Neural progenitor cell (in vitro differentiated cells): ENCODE data around the gene CYTH3. TPM values are rescaled to one million over a fixed set of nuclear protein-coding genes. Genes with fewer than 3 reads are reported as not detected.
A peak's percentile ranks its signal among the peaks of the same experiment; 100 is the strongest.
"Not testable (repeated sequence)": the region's sequence is repeated elsewhere in the genome, so short reads cannot be mapped to it uniquely, and the experiment has no call there.

Experiments used
- DNase-seq: peaks from one replicate; pipeline ENCODE4 v3.0.0-alpha.2; 2016; ENCODE audit warnings: low spot score
- H2AFZ ChIP-seq: fragments of 200-600 bp; sonication (generic); replicated peaks from 2 replicates; pipeline ENCODE4 v1.6.1; 2016; ENCODE audit warnings: antibody characterized with exemption
- H3F3A ChIP-seq: fragments of 200-600 bp; sonication (generic); 2 replicates; pipeline ENCODE4 v1.6.1; 2016; ENCODE audit warnings: antibody characterized with exemption, low read depth
- H3K27ac ChIP-seq: fragments of 200-600 bp; sonication (generic); 2 replicates; pipeline ENCODE4 v1.5.1; 2016; ENCODE audit warnings: mild to moderate bottlenecking
- H3K27me3 ChIP-seq: fragments of 200-600 bp; sonication (generic); 2 replicates; pipeline ENCODE4 v1.6.1; 2016; ENCODE audit warnings: mild to moderate bottlenecking, moderate library complexity
- H3K36me3 ChIP-seq: fragments of 200-600 bp; sonication (generic); 2 replicates; pipeline ENCODE4 v1.5.1; 2016
- H3K4me1 ChIP-seq: fragments of 200-600 bp; sonication (generic); 2 replicates; pipeline ENCODE4 v1.6.1; 2016; ENCODE audit warnings: mixed run types
- H3K4me2 ChIP-seq: fragments of 200-600 bp; sonication (generic); 2 replicates; pipeline ENCODE4 v1.6.1; 2016
- H3K4me3 ChIP-seq: fragments of 200-600 bp; sonication (generic); 2 replicates; pipeline ENCODE4 v1.5.1; 2016
- H3K79me2 ChIP-seq: fragments of 200-600 bp; sonication (generic); 2 replicates; pipeline ENCODE4 v1.6.1; 2016; ENCODE audit warnings: low read depth
- H3K9ac ChIP-seq: fragments of 200-600 bp; sonication (generic); 2 replicates; pipeline ENCODE4 v1.6.1; 2016
- H3K9me3 ChIP-seq: fragments of 200-600 bp; sonication (generic); 2 replicates; pipeline ENCODE4 v1.5.1; 2016; ENCODE audit warnings: low read depth
- H4K20me1 ChIP-seq: fragments of 200-600 bp; sonication (generic); 2 replicates; pipeline ENCODE4 v1.6.1; 2016; ENCODE audit warnings: low read depth
- H3K27ac Mint-ChIP-seq: 3 replicates; pipeline ENCODE4 v1.8.0; 2021; ENCODE audit warnings: mixed read lengths
- H3K27me3 Mint-ChIP-seq: 2 replicates; pipeline ENCODE4 v1.8.0; 2022; ENCODE audit warnings: low read depth, mild to moderate bottlenecking, inconsistent platforms, moderate library complexity, mixed read lengths; ENCODE audit not compliant: insufficient read depth
- H3K36me3 Mint-ChIP-seq: 3 replicates; pipeline ENCODE4 v1.8.0; 2021; ENCODE audit warnings: mixed read lengths
- H3K4me1 Mint-ChIP-seq: 3 replicates; pipeline ENCODE4 v1.8.0; 2021; ENCODE audit warnings: mixed read lengths
- H3K4me3 Mint-ChIP-seq: 3 replicates; pipeline ENCODE4 v1.8.0; 2021; ENCODE audit warnings: mild to moderate bottlenecking, moderate library complexity, mixed read lengths
- H3K9me3 Mint-ChIP-seq: 3 replicates; pipeline ENCODE4 v1.8.0; 2020; ENCODE audit warnings: mixed read lengths
- CTCF ChIP-seq: fragments of 200-600 bp; sonication (generic); IDR thresholded peaks from 2 replicates; pipeline ENCODE4 v1.5.1; 2017; ENCODE audit warnings: antibody characterized with exemption, mild to moderate bottlenecking
- EZH2 ChIP-seq: fragments of 200-600 bp; sonication (generic); IDR thresholded peaks from 2 replicates; pipeline ENCODE4 v1.6.1; 2017; ENCODE audit warnings: antibody characterized with exemption, mild to moderate bottlenecking, moderate library complexity
- EZH2phosphoT487 ChIP-seq: fragments of 200-600 bp; sonication (generic); IDR thresholded peaks from 2 replicates; pipeline ENCODE4 v1.6.1; 2017; ENCODE audit warnings: antibody characterized with exemption
- total RNA-seq: library from RNA; depleted of rRNA; stranded (reverse); fragments of >200 nt; gene quantifications from 2 replicates; pipeline ENCODE4 v1.2.3, GENCODE V29; 2015; ENCODE audit warnings: low replicate concordance

Gene CYTH3
- total RNA-seq, 1 donor from 2014 or later: 10.9 TPM

DNA sequence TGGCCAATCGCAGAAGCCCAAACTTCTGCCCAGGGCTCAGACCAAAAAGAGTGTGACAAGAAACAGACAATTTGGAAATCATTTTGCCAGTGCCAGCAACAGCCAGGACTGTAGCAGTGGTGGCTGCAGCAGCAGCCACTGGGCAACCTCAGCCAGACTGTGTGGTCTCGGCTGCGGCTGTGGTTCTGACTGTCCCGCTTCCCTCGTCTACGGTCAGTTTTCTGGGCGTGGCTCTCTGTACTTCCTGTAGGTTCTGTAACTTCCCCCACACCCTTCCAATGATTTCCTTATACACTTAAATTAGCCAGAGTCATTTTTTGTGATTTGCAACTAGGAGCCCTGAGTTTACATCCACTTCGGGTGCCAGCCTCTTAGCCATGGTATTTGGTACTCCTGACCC lies 39.9 kb downstream of the CYTH3 start:
- Mint-ChIP-seq H3K27me3 (peaks cover 8% of the 10 kb centered on the region), H3K4me3 (no peak overlapping the region), H3K27ac (no peak overlapping the region), H3K4me1 (peaks cover 46% of the 10 kb centered on the region), H3K9me3 (no peaks in the 10 kb centered on the region), H3K36me3 (no peaks in the 10 kb centered on the region)
- H3F3A ChIP-seq: peaks cover 7% of the 10 kb centered on the region
- H3K9me3 ChIP-seq: no peaks in the 10 kb centered on the region
- H3K27me3 ChIP-seq: no peaks in the 10 kb centered on the region
- peaks cover 3% of the 10 kb centered on the region for H4K20me1 ChIP-seq
- no peak overlapping the region for H3K4me3 ChIP-seq
- no peak overlapping the region for H3K27ac ChIP-seq
- peaks cover 26% of the 10 kb centered on the region for H3K4me1 ChIP-seq
- DNase-seq: no peak
- no peaks in the 10 kb centered on the region for H3K79me2 ChIP-seq
- no peak for TF ChIP-seq CTCF
- TF ChIP-seq EZH2phosphoT487: no peak
- no peak for TF ChIP-seq EZH2
- no peak overlapping the region for H2AFZ ChIP-seq
- no peak overlapping the region for H3K9ac ChIP-seq
- H3K4me2 ChIP-seq: no peak overlapping the region
- no peaks in the 10 kb centered on the region for H3K36me3 ChIP-seq

DNA sequence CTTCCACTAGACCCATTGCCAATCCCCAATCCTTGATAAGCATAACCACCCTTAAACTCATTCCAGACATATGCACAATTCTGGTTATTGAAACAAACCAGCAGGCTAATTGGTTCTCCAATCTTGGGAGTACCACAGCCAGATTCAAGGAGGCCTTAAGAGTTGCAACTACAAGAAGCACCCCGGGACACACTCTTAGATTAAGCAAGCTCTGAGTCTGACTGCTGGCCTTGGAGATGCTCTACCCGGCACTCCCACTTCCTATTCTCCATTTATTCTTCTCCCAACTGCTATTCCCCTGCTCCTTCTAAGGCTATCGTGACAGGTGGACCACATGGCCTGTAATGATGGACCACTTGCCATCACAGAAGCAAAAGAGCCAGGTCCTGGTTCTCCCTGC lies 40.3 kb downstream of the CYTH3 start:
- H3K9me3 ChIP-seq: no peaks in the 10 kb centered on the region
- H3K4me3 ChIP-seq: no peak overlapping the region
- H2AFZ ChIP-seq: no peak overlapping the region
- H3K4me1 ChIP-seq: peaks cover 30% of the 10 kb centered on the region
- H3K4me2 ChIP-seq: no peak overlapping the region
- no peak overlapping the region for H3K27ac ChIP-seq
- Mint-ChIP-seq H3K27ac (no peak overlapping the region), H3K36me3 (no peaks in the 10 kb centered on the region), H3K9me3 (no peaks in the 10 kb centered on the region), H3K4me1 (peaks cover 50% of the 10 kb centered on the region), H3K27me3 (peaks cover 8% of the 10 kb centered on the region), H3K4me3 (no peak overlapping the region)
- H3K79me2 ChIP-seq: no peaks in the 10 kb centered on the region
- no peak overlapping the region for H3K9ac ChIP-seq
- TF ChIP-seq EZH2phosphoT487 (no peak), EZH2 (no peak), CTCF (no peak)
- H3K36me3 ChIP-seq: no peaks in the 10 kb centered on the region
- H3F3A ChIP-seq: peaks cover 7% of the 10 kb centered on the region
- DNase-seq: no peak
- H3K27me3 ChIP-seq: no peaks in the 10 kb centered on the region
- H4K20me1 ChIP-seq: peaks cover 3% of the 10 kb centered on the region

DNA sequence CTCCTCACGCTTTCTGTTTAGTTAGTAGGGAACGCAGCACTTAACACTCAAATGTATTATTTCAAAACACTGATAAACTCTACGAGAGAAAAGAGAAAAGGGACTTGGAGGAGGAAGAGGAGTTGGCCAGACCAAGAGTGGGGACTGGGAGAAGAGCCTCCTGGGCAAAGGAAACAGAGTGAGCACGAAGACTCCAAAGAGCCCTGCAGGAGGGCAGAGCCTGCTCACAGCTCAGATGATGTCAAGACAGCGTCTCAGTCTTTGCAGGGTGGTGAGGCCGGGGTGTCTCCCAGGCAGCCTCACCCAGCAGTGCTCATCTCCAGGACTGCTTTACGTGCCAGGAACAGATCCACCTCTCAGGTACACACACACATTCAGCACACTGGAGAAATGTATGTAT lies 41.2 kb downstream of the CYTH3 start:
- peak overlapping the region; percentile 67 for H3K27ac Mint-ChIP-seq
- peaks cover 3% of the 10 kb centered on the region for H4K20me1 ChIP-seq
- H3K4me1 Mint-ChIP-seq: peaks cover 48% of the 10 kb centered on the region

GRCh38 chr7:6229284-6229683 lies 43.1 kb downstream of the CYTH3 start:
- peak overlapping the region; percentile 99 for H3K27ac Mint-ChIP-seq
- H3K27me3 ChIP-seq, H3K4me2 ChIP-seq: not testable (repeated sequence)

More for the DNA sequence above, 41.2 kb downstream of the CYTH3 start:
- H3K4me3 ChIP-seq: no peak overlapping the region
- Mint-ChIP-seq H3K9me3 (no peaks in the 10 kb centered on the region), H3K36me3 (no peaks in the 10 kb centered on the region), H3K27me3 (peaks cover 8% of the 10 kb centered on the region), H3K4me3 (no peak overlapping the region)
- peaks cover 30% of the 10 kb centered on the region for H3K4me1 ChIP-seq
- no peaks in the 10 kb centered on the region for H3K27me3 ChIP-seq
- TF ChIP-seq EZH2phosphoT487 (no peak), CTCF (no peak), EZH2 (no peak)
- H3K27ac ChIP-seq: no peak overlapping the region
- H2AFZ ChIP-seq: no peak overlapping the region
- DNase-seq: peak; percentile 28
- H3F3A ChIP-seq: peaks cover 7% of the 10 kb centered on the region
- no peaks in the 10 kb centered on the region for H3K36me3 ChIP-seq
- peak overlapping the region; percentile 42 for H3K4me2 ChIP-seq
- H3K9me3 ChIP-seq: no peaks in the 10 kb centered on the region
- H3K79me2 ChIP-seq: peaks cover 3% of the 10 kb centered on the region
- H3K9ac ChIP-seq: no peak overlapping the region

More at GRCh38 chr7:6229284-6229683, 43.1 kb downstream of the CYTH3 start:
- not testable (repeated sequence) for H3K9me3 Mint-ChIP-seq, H3K9ac ChIP-seq, H3F3A ChIP-seq, H3K9me3 ChIP-seq, H3K27me3 Mint-ChIP-seq, H2AFZ ChIP-seq, H3K4me3 ChIP-seq, H3K27ac ChIP-seq, H3K36me3 ChIP-seq, H3K36me3 Mint-ChIP-seq, H3K79me2 ChIP-seq, DNase-seq, H4K20me1 ChIP-seq
- Mint-ChIP-seq H3K4me1 (peaks cover 48% of the 10 kb centered on the region), H3K4me3 (peak overlapping the region; percentile 72)
- peaks cover 30% of the 10 kb centered on the region for H3K4me1 ChIP-seq
